ENCODE results near the gene CHKA. TPM values are rescaled to one million over a fixed set of nuclear protein-coding genes. Genes with fewer than 3 reads are reported as not detected.

Gene CHKA
- total and polyA plus RNA-seq, 2 of the 4 experiments (the other 2 are of a cell fraction): 4.5 to 8.4 TPM

DNA sequence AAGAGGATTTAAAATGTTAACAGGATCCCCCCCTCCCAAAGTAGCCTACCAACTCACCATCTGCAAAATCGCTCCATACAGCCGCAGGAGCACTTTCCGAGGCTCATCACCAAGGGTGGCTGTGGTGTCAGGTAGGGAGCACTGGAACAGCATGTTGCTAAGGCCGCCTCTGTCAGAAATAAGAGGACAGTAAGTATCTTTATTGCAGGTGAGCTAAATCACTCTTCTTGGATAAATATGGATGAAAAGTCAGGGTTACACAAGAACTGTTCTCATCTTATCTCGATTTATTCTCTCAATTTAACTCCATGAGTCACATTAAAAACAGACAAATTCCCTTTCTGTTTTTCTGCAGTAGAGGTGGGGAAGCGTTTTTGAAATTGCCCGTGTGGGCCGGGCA is 24.2 kb downstream of the CHKA start:
- no peak for ATAC-seq (ENCODE audit: low read depth)
- Histone ChIP-seq H3K27ac (ENCODE audit: insufficient read depth, low read length) (no peak overlapping the region), H3K79me1 (ENCODE audit: low read depth in 1 of 2, low read length in 2 of 2) (peaks cover 6 to 20% of the 10 kb centered on the region in 2 experiments; a peak in 3 of 4 replicates), H3K4me2 (ENCODE audit: low read depth, low read length) (no peak overlapping the region), H3K9me1 (ENCODE audit: insufficient read depth, low read length) (no peaks in the 10 kb centered on the region), H4K91ac (ENCODE audit: insufficient read depth, low read depth, low read length) (no peak overlapping the region), H2AK5ac (ENCODE audit: low read depth, low read length) (no peak overlapping the region), H3K4me1 (ENCODE audit: control insufficient read depth, insufficient read depth, low read length) (peaks cover 2% of the 10 kb centered on the region), H3K4ac (ENCODE audit: low read depth, low read length) (no peak overlapping the region), H3K23ac (ENCODE audit: low read depth, low read length) (no peak overlapping the region), H4K20me1 (ENCODE audit: insufficient read depth, low read length) (peaks cover 5% of the 10 kb centered on the region; the same call in 1 of the 2 replicates), H2AK9ac (replicated peaks; ENCODE audit: low read depth, low read length, poor library complexity) (no peak overlapping the region), H2BK5ac (ENCODE audit: low read depth, low read length, poor library complexity, severe bottlenecking) (no peak overlapping the region), H3K36me3 (ENCODE audit: control insufficient read depth, insufficient read depth, low read length) (no peaks in the 10 kb centered on the region), H2BK120ac (ENCODE audit: low read depth, low read length) (no peak overlapping the region), H4K8ac (ENCODE audit: low read depth in 2 of 2, low read length in 2 of 2) (no peak overlapping the region), H3K9ac (ENCODE audit: low read depth, low read length) (no peak overlapping the region), H3K56ac (ENCODE audit: extremely low read depth, insufficient read depth, low read length) (no peak overlapping the region), H4K5ac (ENCODE audit: low read depth, low read length) (no peak overlapping the region), H3K4me3 (ENCODE audit: insufficient read depth, low read depth, low read length) (no peak overlapping the region), H3K18ac (ENCODE audit: low read depth, low read length) (no peak overlapping the region), H2BK15ac (ENCODE audit: low read depth, low read length) (no peak overlapping the region), H2BK20ac (ENCODE audit: low read depth, low read length) (no peak overlapping the region), H3K9me3 (ENCODE audit: control insufficient read depth, insufficient read depth, low read length) (no peaks in the 10 kb centered on the region), H3K27me3 (ENCODE audit: control insufficient read depth, insufficient read depth, low read length) (no peaks in the 10 kb centered on the region), H2AFZ (replicated peaks; ENCODE audit: low read length, poor library complexity) (no peak overlapping the region), H3K14ac (replicated peaks; ENCODE audit: low read depth, low read length) (no peak overlapping the region)
- dilution Hi-C loops (cut with HindIII; ENCODE audit: low sequenced_read_pairs, unreplicated experiment): no loop called here
- BruUV-seq (replicated peaks): no TSS peak
- intact Hi-C loops (cut with micrococcal nuclease): no loop called here
- no peak for DNase-seq
- WGBS, 2 experiments (ENCODE audit: extremely low coverage in 2 of 2, insufficient read length in 1 of 2): no CpG with 5 or more reads among the region's 8 CpGs
- TF ChIP-seq POLR2A (IDR thresholded peaks at IDR 0.05; ENCODE audit: low read depth, low read length): no peak
- ChIA-PET POLR2A (ENCODE audit: unreplicated experiment) (no interaction called here), CTCF (no interaction called here)
- in situ Hi-C loops (cut with MboI; ENCODE audit: low sequenced_read_pairs): no loop called here

Measured in IMR-90 (cell line).